ENCODE results near the gene SYNPO.

SYNPO gene

DNA sequence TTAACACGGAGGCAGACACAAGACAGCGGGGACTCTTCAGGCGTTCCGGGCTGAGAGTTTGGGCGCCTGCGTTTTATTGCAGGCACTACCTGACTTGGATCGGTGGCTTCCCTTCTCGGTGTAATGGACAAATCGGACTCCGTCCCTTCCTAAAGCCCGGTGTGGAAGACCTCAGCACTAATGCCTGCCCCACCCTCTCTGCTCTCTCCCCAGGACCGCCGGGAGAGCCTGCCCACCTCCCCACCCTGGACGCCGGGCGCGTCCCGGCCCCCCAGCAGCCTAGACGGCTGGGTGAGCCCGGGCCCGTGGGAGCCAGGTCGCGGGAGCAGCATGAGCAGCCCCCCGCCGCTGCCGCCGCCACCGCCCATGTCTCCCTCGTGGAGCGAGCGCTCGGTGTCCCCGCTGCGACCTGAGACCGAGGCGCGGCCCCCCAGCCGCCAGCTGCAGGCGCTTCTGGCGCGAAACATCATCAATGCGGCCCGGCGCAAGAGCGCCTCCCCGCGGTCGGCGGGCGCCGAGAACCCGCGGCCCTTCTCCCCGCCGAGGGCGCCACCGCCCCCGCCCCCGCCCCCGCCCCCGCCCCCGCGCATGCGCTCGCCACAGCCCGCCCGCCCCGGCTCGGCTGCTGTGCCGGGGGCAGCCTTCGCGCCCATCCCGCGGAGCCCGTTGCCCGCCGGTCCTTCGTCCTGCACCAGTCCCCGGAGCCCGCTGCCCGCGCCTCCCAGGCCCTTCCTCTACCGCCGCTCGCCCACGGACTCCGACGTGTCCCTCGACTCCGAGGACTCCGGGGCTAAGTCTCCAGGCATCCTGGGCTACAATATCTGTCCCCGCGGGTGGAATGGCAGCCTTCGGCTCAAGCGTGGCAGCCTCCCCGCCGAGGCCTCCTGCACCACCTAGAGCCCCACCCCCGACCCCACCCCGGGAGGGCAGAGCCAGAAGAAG is 16.0 kb downstream of the SYNPO start:
- no peak for TF ChIP-seq Cebpa-rat (IDR thresholded peaks at IDR 0.05)
- peak overlapping the region in 8 of 11 experiments; percentile 55 to 72 (median 66); a peak in 14 of 22 replicates for H3K27ac ChIP-seq

DNA sequence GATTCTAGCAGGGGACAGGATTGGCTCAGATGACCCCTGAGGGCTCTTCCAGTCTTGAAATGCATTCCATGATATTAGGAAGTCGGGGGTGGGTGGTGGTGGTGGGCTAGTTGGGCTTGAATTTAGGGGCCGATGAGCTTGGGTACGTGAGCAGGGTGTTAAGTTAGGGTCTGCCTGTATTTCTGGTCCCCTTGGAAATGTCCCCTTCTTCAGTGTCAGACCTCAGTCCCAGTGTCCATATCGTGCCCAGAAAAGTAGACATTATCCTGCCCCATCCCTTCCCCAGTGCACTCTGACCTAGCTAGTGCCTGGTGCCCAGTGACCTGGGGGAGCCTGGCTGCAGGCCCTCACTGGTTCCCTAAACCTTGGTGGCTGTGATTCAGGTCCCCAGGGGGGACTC is 17.7 kb downstream of the SYNPO start:
- H4K20me1 ChIP-seq: no peaks in the 10 kb centered on the region; a peak in 2 of 22 replicates
- H3K4me2 ChIP-seq: no peak overlapping the region
- no peak overlapping the region for H3K27ac ChIP-seq
- H3K4me3 ChIP-seq: no peak overlapping the region
- TF ChIP-seq Cebpa-rat (IDR thresholded peaks at IDR 0.05): no peak
- H3K4me1 ChIP-seq: peaks cover 0 to 30% (median 14%) of the 10 kb centered on the region in 10 experiments; a peak in 14 of 20 replicates
- no peaks in the 10 kb centered on the region for H3K9me3 ChIP-seq (replicated peaks in 1 of 11)
- peaks cover 0 to 12% (median 0%) of the 10 kb centered on the region in 11 experiments; a peak in 3 of 22 replicates for H3K27me3 ChIP-seq
- 0 out of 22 replicates have a peak, but pooled peaks cover 0 to under 1% (median 0%) of the 10 kb centered on the region in 11 experiments for H3K36me3 ChIP-seq
- no peak overlapping the region for H3K9ac ChIP-seq

More for the DNA sequence above, 16.0 kb downstream of the SYNPO start:
- H3K9ac ChIP-seq: peak overlapping the region; percentile 42 to 82 (median 77); a peak in 21 of 22 replicates
- peak overlapping the region; percentile 83 to 99 (median 95) for H3K4me2 ChIP-seq
- H3K27me3 ChIP-seq: peaks cover 0 to 12% (median 0%) of the 10 kb centered on the region in 11 experiments; a peak in 3 of 22 replicates
- H4K20me1 ChIP-seq: peaks cover 0 to 2% (median 0%) of the 10 kb centered on the region in 11 experiments; a peak in 2 of 22 replicates
- 0 out of 22 replicates have a peak, but pooled peaks cover 0 to 3% (median 0%) of the 10 kb centered on the region in 11 experiments for H3K36me3 ChIP-seq
- H3K4me1 ChIP-seq: peaks cover 0 to 46% (median 31%) of the 10 kb centered on the region in 10 experiments; a peak in 16 of 20 replicates
- no peaks in the 10 kb centered on the region for H3K9me3 ChIP-seq (replicated peaks in 1 of 11)
- H3K4me3 ChIP-seq: peak overlapping the region; percentile 53 to 79 (median 66)

DNA sequence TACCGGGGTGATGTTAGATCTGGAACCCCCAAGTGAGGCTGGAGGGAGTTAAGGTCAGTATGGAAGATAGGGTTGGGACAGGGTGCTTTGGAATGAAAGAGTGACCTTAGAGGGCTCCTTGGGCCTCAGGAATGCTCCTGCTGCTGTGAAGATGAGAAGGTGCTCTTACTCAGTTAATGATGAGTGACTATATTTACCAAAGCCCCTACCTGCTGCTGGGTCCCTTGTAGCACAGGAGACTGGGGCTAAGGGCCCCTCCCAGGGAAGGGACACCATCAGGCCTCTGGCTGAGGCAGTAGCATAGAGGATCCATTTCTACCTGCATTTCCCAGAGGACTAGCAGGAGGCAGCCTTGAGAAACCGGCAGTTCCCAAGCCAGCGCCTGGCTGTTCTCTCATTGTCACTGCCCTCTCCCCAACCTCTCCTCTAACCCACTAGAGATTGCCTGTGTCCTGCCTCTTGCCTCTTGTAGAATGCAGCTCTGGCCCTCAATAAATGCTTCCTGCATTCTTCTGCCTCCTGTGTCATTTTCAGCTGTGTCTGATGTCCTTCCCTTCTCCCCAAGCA is 18.3 kb downstream of the SYNPO start:
- Histone ChIP-seq H4K20me1 (no peaks in the 10 kb centered on the region; a peak in 1 of 22 replicates), H3K9ac (no peak overlapping the region), H3K4me2 (no peak overlapping the region), H3K27ac (no peak overlapping the region), H3K36me3 (no peaks in the 10 kb centered on the region), H3K4me1 (peaks cover 0 to 26% (median 10%) of the 10 kb centered on the region in 10 experiments; a peak in 14 of 20 replicates), H3K9me3 (replicated peaks in 1 of 11) (no peaks in the 10 kb centered on the region), H3K4me3 (no peak overlapping the region), H3K27me3 (peaks cover 0 to 12% (median 0%) of the 10 kb centered on the region in 11 experiments; a peak in 3 of 22 replicates)
- no peak for TF ChIP-seq Cebpa-rat (IDR thresholded peaks at IDR 0.05)

DNA sequence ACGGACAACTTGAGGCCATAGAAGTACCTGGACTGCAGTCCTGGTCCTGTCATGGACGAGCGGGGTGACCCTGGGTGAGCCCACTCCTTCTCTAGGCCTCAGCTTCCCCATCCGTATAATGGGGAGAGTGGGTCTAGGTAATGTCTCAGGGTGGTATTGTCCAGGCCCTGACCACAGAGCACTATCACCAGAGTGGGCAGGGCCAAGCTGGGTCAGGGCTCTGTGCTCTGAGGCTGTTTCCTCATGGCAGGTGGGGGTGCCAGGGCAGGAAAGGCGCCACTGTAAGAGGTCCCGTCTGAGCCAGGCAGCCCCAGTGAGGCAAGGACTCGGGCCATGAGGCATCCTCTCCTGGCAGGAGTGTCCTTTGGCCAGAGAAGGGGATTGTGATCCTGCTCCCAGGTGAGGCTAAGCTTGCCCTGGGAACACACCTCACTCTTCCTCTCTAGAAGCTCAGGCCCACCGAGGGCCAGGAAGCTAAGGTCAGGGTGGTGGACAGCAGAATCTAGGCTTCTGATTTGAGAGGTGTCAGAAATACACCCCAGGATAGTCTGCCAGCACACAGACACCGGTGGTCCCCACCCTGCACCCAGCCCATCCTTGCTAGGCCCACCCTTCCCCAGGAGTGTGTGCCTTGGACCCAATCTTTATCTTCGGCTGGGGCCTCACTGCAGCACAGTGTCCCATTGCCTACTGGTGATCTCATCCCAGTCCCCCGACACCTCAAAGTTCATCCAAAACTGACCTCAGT is 19.1 kb downstream of the SYNPO start:
- Histone ChIP-seq H3K27me3 (peaks cover 0 to 12% (median 0%) of the 10 kb centered on the region in 11 experiments; a peak in 3 of 22 replicates), H3K4me1 (peaks cover 0 to 18% (median 10%) of the 10 kb centered on the region in 10 experiments; a peak in 14 of 20 replicates), H3K36me3 (no peaks in the 10 kb centered on the region), H3K4me2 (no peak overlapping the region), H3K27ac (no peak overlapping the region), H4K20me1 (no peaks in the 10 kb centered on the region; a peak in 1 of 22 replicates), H3K9ac (no peak overlapping the region), H3K4me3 (no peak overlapping the region), H3K9me3 (replicated peaks in 1 of 11) (no peaks in the 10 kb centered on the region)
- no peak for TF ChIP-seq Cebpa-rat (IDR thresholded peaks at IDR 0.05)

DNA sequence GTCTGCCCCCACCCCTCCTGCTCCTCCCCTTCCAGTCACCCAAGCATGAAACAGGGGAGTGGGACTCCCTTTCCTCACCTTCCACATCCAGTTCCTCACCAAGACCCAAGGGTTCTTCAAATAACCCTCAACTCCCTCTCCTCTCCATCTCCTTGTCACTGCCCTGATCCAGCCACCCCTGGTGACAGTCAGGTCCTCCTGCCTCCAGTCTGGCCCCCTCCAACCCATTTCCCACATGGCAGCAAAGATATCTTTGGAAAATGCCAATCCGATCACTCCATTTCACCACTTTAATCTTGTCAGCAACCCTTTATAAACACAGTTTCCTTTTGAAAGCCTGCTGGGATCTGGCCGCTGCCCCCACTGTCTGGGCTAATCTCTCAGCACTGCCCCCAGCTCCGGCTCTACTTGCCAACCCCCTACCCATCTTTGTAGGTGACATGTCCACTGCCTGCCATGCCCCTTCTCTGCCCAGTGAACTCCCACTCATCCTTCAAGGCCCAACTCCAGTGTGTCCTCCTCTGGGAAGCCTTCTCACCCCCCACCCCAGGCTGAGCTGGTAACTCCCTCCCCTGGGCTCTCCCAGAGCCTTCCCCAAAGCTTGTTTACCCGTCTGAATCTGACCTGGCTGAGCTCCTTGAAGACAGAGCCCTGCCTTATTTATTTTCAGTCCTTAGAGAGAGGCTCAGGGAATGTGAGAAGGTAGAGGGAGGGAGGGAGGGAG is 19.8 kb downstream of the SYNPO start:
- H3K27ac ChIP-seq: no peak overlapping the region
- H3K9me3 ChIP-seq (replicated peaks in 1 of 11): no peaks in the 10 kb centered on the region
- H3K4me3 ChIP-seq: no peak overlapping the region
- H3K4me2 ChIP-seq: no peak overlapping the region
- no peak for TF ChIP-seq Cebpa-rat (IDR thresholded peaks at IDR 0.05)
- H3K27me3 ChIP-seq: peaks cover 0 to 11% (median 0%) of the 10 kb centered on the region in 11 experiments; a peak in 3 of 22 replicates
- H4K20me1 ChIP-seq: no peaks in the 10 kb centered on the region; a peak in 1 of 22 replicates
- peaks cover 0 to 15% (median 10%) of the 10 kb centered on the region in 10 experiments; a peak in 11 of 20 replicates for H3K4me1 ChIP-seq
- H3K9ac ChIP-seq: no peak overlapping the region
- no peaks in the 10 kb centered on the region for H3K36me3 ChIP-seq

DNA sequence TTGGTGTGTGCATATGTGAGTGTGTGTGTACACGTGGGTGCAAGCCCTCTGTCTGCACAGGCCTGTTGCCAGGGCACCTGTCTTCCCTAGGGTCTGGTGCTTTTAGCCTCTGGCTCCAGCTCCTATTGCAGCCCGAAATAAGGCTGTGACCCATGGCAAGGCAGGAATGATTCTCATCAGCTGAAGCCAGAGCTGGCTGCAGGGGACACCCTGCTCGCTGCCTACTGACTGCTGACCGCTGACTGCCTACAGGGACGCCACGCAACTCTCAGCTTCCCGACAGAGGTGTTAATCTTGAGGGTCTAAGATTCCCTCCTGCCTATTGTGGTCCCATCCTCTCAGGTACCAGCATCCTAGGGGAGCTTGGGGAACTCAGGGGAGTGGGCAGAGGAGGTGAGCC is 20.6 kb downstream of the SYNPO start, which contains the start of gene MYOZ3:
Gene MYOZ3, plus strand, starts transcription at position 166 of the 400 bp plus-strand sequence. CDS start 1,691 bp downstream, outside the sequence.
- H4K20me1 ChIP-seq: no peaks in the 10 kb centered on the region; a peak in 1 of 22 replicates

DNA sequence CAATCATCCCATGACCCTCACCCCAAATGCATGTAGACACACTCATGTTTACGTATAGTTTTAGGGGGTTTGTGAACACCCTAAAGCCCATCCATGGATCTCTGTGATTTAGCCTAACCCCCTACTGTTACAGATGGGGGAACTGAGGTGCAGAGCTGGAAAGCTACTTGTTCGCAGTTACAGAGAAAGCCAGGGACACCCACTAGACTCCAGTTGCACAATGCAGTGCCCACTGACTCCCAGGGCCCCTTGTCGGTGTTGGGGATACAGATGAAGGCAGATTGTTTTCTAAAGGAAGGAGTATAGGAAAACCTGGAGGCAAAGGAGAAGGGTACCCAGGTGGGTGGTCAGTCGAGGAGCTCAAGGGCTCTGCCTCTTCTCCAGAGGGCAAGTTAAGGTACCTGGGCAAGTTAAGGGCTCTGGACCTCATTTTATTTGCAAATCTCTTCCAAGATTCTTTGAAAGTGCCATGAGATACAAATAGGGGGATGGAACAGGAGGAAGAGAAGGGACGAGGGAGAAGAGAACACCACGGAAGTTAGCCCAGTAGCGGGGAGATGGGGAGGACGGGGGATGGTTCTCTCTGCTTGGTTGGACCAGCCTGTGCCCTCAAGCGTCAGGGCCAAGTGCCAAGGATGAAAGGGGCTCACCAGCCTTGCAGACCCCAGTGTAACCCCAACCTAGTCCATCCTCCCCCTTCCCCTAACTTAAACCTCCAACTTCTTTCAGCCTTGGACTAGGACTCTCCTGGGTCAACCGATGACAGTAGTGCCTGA is 21.5 kb downstream of the SYNPO start:
- H3K9ac ChIP-seq: no peak overlapping the region
- TF ChIP-seq Cebpa-rat (IDR thresholded peaks at IDR 0.05): no peak

More for the DNA sequence above, 20.6 kb downstream of the SYNPO start, which contains the start of gene MYOZ3:
- Histone ChIP-seq H3K4me2 (no peak within 1 kb of the TSS), H3K9me3 (replicated peaks in 1 of 11) (no peaks in the 10 kb centered on the region), H3K4me1 (peaks cover 0 to 10% (median 4%) of the 10 kb centered on the region in 10 experiments; a peak in 11 of 20 replicates), H3K27me3 (peaks cover 0 to 3% (median 0%) of the 10 kb centered on the region in 11 experiments; a peak in 3 of 22 replicates), H3K9ac (no peak within 1 kb of the TSS), H3K36me3 (no peaks in the 10 kb centered on the region), H3K4me3 (no peak within 1 kb of the TSS), H3K27ac (no peak within 1 kb of the TSS)
- TF ChIP-seq Cebpa-rat (IDR thresholded peaks at IDR 0.05): no peak

More for the DNA sequence above, 21.5 kb downstream of the SYNPO start:
- no peak overlapping the region for H3K4me2 ChIP-seq
- H3K4me3 ChIP-seq: no peak overlapping the region
- H3K27ac ChIP-seq: no peak overlapping the region
- H3K36me3 ChIP-seq: no peaks in the 10 kb centered on the region
- peaks cover 0 to 5% (median 2%) of the 10 kb centered on the region in 10 experiments; a peak in 9 of 20 replicates for H3K4me1 ChIP-seq
- H3K9me3 ChIP-seq (replicated peaks in 1 of 11): no peaks in the 10 kb centered on the region
- H4K20me1 ChIP-seq: no peaks in the 10 kb centered on the region; a peak in 1 of 22 replicates
- H3K27me3 ChIP-seq: no peaks in the 10 kb centered on the region
